T1000 (cell line): ENCODE measurements around the gene KIAA1755.

Experiments
- DNase-seq: peaks from one replicate; lab custom pipeline; 2025; ENCODE audit warnings: mixed read lengths; lab: John Stamatoyannopoulos, UW

KIAA1755 gene

DNA sequence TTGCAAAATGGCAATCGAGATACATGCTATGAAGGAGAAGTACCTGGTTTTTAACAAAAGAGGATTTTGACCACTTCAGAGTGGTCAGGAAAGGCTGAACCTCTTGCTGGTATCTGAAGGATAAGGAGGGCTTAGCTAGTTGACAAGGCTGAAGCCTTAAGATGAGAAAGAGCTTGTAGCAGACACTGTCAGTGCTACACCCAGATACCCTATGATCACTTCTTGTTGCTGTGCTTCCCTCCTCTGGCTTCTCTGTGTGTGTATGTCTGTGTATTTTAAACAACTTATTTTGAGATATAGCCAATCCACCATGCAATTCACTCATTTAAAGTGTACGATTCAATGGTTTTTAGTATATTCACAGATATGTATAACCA is 56.6 kb downstream of the KIAA1755 start:
- DNase-seq = no peak

- no peak for DNase-seq
These were observed 57.1 kb downstream of the KIAA1755 start for GRCh38 chr20:38203337-38203980.

- DNase-seq = no peak
These were observed 57.6 kb downstream of the KIAA1755 start for GRCh38 chr20:38202982-38203293.

- no peak for DNase-seq
These were observed 58.2 kb downstream of the KIAA1755 start for GRCh38 chr20:38202153-38202981.

- DNase-seq = peak; percentile 68
These were observed 59.2 kb downstream of the KIAA1755 start for GRCh38 chr20:38201356-38201755.

DNA sequence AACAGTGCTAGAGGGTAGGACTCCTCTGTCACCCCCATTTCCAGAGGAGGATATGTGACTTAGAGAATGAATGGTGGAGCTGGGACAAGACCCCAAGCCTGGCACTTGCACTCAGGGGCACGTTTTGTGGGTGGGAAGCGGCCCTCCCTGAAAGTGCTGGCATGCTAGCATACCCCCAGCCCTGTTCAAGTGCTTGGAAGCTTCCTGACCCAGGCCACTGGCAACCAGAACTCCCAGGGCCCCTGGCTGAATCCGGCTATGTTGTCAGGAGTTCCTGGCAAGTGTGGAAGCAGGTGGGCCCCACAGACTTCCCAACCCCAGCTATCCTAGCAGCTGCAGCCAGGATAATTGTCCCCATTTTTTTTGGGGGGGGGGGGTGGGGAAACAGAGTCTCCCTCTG is 59.9 kb downstream of the KIAA1755 start:
- DNase-seq = no peak

- no peak for DNase-seq
These were observed 60.8 kb downstream of the KIAA1755 start for GRCh38 chr20:38199501-38200390.

GRCh38 chr20:38198238-38198861 is 62.2 kb downstream of the KIAA1755 start:
- DNase-seq = peak; percentile 22

- no peak for DNase-seq
These were observed 62.9 kb downstream of the KIAA1755 start for GRCh38 chr20:38197619-38198018.

- DNase-seq = no peak
These were observed 63.3 kb downstream of the KIAA1755 start for GRCh38 chr20:38197217-38197616.

DNA sequence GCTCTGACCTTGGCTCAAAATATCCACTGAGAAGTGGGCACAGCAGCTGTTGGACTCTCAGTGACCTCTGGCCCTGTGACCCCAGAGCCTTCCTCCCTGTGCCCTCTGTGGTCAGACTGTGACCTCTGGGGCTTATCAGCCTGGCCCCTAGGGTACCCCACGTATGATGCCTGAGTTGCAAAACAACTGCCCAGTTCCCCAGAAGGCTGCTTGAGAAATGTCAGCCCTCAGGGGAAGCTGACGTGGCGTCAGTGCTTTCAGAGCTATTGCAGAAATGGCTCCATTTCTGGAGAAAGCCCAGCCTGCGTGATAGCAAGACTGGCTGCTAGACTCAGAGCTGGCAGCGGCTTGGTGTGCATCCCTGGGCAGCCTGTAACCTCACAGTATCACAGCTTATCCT is 63.9 kb downstream of the KIAA1755 start:
- DNase-seq = peak; percentile 82

DNA sequence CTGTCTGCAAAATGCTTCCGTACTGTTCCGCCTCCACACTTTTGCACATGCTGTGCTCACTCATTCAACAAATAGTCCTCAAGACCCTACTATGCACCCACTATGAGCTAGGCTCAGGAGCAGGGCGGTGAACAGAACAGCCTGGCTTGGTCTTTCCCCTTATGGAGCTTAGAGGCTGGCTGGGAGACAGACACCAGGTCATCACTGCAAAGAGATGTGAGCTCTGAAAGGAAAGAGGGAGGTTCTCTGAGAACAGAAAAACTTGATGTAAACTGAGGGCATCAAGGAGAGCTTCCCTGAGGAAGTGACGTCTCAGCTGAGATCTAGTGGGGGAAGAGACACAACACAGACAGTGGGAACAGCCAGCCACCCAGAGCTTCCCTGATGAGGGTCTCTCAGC is 64.5 kb downstream of the KIAA1755 start:
- no peak for DNase-seq

DNA sequence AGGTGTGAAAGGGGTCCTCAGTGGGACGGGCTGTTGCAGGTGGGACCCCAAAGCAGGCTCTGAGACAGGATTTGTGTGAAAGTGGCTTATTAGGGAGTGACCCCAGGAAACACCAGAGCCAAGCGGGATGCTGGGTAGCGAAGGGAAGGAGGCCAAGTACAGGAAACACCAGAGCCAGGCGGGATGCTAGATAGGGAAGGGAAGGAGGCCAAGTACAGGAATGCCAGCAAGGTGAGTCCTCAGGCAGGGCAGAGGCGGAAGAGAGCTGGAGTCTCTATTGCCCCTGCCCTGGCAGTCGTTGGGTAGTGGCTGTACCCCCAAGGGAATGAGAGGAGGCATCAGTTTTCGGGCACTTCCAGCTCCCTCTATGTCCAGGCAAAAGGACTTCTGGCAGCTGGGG is 65.0 kb downstream of the KIAA1755 start:
- DNase-seq = no peak

DNA sequence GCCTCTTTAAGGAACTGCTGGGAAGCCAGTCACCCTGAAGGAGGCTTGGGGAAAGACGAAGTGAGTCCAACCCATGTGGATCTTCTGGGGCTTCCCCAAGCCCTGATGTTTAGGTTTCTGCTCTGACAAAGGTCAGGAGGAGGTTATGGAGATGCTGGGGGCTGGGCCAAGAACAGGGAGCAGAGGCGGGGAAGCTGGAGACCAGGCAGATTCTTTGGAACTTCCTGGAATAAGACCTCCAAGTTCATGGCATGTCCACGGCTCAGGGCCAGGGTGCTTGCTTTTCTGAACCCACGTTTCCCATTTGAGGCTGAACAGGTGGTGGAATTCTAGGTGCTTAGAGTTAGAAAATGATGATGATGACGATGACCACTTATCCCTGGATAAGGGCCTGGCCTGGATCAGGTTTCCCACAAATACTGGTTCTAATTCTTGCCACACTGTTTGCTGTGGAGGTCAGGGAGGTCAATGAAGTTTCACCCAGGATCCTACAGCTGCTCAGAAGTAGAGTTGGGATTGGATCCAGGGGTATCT is 65.5 kb downstream of the KIAA1755 start:
- DNase-seq = no peak

DNA sequence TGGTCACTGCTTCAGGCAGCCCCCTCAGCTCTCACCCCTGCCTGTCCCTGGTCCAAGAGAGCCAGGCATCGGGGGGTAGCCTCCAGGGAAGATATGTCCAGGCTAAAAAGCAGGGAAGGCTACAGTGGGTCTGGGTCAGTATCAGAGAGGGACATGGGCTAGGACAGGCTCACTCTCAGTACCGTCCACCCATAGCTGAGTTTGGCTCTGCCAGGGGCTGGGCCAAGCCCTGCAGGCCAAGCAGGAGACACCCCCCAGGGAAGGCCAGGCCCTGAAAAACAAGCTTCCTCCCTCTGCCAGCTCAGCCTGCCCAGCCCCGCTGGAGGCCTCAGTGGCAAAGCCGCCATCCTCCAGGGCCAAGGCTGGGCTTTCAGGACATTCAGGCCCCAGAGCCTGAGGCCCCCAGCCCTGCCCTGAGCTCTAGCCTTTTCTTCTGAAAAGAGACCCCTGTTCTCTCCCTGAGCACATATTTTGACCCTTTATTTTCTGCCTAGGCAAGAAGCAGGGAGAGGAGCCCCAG is 66.9 kb downstream of the KIAA1755 start:
- no peak for DNase-seq

DNA sequence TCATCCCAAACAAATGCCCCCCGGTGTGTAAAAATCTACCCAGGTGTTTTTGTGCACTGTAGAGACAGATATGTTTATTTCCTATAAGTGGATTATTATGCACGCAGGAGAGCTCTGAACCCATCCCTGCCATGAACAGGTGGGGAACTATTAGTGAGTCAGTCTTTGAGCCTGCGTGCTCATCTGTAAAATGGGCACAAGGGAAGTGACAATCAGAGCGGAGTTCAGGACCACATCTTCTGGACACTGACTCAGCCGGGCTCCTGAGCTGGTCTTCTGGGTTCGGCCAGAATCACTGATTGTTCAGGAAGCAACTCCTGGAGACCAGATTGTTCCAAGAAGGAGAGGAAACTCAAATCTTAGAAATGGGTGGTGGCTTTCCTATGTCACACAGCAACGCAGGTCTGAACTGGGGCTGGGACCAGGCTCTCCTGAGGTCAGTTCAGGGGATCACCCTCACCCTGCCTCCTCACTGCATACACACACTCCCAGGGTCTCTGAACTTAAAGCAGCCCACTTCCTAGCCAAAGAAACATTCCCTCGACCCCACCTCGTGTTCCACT is 68.1 kb downstream of the KIAA1755 start:
- no peak for DNase-seq

GRCh38 chr20:38191654-38192053 is 68.9 kb downstream of the KIAA1755 start:
- DNase-seq = no peak

- no peak for DNase-seq
These were observed 69.6 kb downstream of the KIAA1755 start for GRCh38 chr20:38190936-38191371.

- DNase-seq = no peak
These were observed 70.4 kb downstream of the KIAA1755 start for GRCh38 chr20:38190166-38190565.

DNA sequence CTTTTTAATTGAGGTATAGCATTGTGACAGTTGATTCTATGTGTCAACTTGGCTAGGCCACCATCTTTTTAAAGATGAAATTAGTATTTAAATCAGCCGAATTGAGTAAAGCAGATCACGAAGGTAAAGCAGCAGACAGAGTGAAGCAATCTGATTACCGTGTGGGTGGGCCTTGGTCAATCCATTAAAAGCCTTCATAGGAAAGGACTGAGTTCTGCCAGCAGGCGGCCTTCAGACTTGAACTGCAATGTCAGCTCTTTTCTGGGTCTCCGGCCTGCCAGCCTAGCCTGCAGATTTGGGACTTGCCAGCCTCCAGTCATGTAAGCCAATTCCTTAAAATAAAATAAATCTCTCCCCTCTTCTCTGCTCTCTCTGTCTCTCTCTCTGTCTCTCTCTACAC is 73.0 kb downstream of the KIAA1755 start:
- DNase-seq = no peak

- no peak for DNase-seq
These were observed 73.7 kb downstream of the KIAA1755 start for GRCh38 chr20:38186788-38187221.
